Stimulated activated CD8-positive, alpha-beta memory T cell treated with anti-CD3 and anti-CD28 coated beads, Interleukin-15, amount 100 ng/mL, for 48 hours (primary cell): ENCODE measurements around the gene FRS2.
"Not testable (repeated sequence)": the region's sequence is repeated elsewhere in the genome, so short reads cannot be mapped to it uniquely, and the experiment has no call there.

ENCODE experiments used
- DNase-seq, 2 donors: peaks; one replicate each; pipeline ENCODE4 v3.0.0-alpha.2; 2020; ENCODE audit warnings: low read depth in 2 of 2

The FRS2 gene

GRCh38 chr12:69580074-69580473 lies 109.9 kb downstream of the FRS2 start:
- no peak for DNase-seq

DNA sequence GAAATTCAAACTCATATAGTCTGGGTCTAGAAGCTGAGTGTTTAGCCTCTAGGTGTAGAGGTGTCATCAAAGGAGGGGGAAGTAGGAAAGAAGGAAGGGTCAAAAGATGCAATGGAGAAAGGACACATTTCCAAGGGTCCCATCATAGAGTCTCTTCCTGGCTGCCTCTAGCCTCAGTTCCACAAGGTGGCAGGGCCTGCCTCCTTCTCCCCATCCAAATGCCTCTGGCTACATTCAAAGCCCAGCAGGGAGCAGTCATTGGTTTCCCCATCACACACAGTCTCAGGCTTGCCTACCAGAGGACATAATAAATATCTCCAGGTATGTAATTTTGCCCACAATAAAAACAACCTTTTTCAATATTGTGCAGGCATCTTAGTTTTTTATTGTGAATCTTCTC lies 113.0 kb downstream of the FRS2 start:
- no peak for DNase-seq

- DNase-seq, result peak; percentile 94
These were observed 115.2 kb downstream of the FRS2 start, which contains the start of gene CCT2 for GRCh38 chr12:69585189-69586062. TSS of gene CCT2 (plus strand) at chr12:69585459. CDS start at chr12:69585522, 63 bp downstream.

GRCh38 chr12:69588527-69588926 lies 118.3 kb downstream of the FRS2 start:
- DNase-seq, result no peak

GRCh38 chr12:69589082-69589481 lies 118.9 kb downstream of the FRS2 start:
- no peak for DNase-seq

DNA sequence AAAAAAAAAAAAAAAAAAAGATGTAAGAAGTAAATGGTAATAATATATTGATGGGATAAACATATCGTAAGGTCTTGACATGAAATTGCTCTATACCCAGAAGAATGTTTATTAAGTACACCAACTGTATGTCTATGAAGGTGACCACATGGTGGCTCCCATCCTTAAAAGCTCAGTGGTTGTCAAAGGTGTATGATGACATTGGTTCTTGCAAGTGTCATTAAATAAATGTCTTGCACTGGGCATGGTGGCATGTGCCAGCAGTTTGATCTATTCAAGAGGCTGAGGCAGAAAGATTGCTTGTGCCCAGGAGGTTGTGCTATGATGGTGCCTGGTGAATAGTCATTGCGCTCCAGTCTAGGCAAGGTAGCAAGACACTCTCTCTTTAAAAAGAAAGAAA lies 125.5 kb downstream of the FRS2 start:
- no peak for DNase-seq

GRCh38 chr12:69598174-69598753 lies 128.1 kb downstream of the FRS2 start:
- DNase-seq, result no peak

DNA sequence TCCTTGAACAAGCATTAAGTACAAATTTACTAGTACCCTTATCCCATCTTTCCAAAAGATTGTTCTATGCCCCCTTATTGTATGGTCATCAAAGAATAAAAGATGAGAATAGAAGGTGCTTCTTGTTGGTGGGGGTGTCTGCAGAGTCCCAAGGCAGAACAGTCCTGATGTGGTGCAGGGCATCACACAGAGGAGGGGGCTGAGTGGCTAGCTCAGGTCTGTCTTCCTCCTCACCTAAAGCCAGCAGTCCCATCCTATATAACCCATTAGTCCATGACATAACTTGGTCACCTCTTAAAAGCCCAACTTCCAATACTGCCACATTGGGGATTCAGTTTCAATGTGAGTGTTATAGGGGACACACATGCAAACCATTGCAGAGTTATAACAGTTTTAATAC lies 130.6 kb downstream of the FRS2 start:
- no peak for DNase-seq

DNA sequence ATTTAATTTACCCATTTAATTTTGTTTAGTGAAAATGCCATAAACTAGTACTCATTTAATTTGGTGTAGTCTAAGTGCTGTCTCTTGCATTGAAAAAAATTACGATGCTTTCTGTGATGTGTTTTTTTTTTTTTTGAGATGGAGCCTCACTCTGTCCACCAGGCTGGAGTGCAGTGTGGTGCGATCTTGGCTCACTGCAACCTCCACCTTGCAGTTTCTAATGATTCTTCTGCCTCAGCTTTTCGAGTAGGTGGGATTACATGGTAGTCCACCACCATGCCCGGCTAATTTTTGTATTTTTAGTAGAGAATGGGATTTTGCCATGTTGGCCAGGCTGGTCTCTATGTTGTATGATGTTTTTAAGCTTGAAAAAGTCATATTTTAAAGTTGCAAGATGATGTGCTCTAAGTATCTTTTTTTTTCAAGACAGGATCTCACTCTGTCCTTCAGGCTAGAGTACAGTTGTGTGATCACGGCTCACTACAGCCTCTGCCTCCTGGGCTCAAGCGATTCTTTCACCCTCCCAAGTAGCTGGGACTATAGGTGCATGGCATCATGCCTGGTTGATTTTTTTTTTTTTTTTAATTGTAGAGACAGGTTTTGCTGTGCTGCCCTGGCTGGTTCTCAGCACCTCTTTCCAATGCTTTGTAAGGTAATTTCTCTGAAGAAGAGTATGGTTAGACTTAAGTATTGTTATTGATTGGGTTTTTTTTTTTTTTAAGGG lies 131.9 kb downstream of the FRS2 start:
- no peak for DNase-seq

- no peak for DNase-seq
These were observed 132.8 kb downstream of the FRS2 start for GRCh38 chr12:69602954-69603353.

DNA sequence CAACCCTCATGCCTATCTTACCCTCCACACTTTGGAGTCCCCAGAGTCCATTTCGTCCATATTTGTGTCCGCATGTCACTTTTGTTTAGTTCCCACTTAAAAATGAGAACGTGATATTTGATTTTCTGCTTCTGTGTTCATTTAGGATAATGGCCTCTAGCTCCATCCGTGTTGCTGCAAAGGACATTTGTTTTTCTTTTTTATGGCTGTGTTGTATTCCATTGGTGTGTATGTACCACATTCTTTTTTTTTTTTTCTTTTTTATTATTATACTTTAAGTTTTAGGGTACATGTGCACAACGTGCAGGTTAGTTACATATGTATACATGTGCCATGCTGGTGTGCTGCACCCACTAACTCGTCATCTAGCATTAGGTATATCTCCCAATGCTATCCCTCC lies 133.4 kb downstream of the FRS2 start:
- not testable (repeated sequence) for DNase-seq

GRCh38 chr12:69604275-69604674 lies 134.1 kb downstream of the FRS2 start:
- DNase-seq, result not testable (repeated sequence)

DNA sequence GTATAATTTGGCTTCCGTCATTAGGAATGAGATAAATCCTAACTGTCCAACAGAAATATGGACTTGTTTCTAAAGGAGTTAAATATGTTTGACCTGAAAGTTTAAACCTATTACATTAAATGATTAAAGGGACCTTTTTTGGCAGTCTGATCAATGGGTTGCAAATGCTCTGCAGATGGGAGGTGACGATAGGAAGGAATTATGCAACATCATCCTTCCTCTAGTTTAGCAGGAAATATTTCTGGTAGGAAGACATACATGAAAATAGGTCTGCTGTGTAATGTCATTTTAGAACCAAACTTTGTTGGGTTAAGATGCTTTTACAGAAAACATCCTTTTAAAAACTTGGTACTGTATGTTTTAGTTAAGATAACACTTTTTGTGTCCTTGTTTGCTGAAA lies 137.9 kb downstream of the FRS2 start:
- DNase-seq, result no peak

DNA sequence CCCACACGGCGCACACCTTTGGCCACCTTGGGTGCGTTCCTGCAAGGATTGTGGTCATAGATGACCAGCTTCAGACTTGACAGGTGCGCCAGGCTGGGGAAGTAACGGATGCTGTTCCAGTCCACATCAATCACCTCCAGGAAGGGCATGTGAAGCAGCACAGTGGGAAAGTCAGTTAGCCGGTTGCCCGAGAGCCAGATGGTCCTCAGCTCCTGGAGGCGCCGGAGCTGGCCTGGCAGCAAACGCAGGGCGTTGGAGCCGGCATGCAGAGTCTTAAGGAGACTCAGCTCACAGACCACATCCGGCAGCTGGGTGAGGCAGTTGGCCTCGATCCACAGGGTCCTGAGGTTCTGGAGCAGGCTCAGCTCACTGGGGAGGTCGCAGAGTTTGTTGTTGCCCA lies 139.9 kb downstream of the FRS2 start:
- DNase-seq, result no peak

- no peak for DNase-seq
These were observed 140.5 kb downstream of the FRS2 start, which contains the start of gene LRRC10 for GRCh38 chr12:69610729-69611128. TSS of gene LRRC10 (minus strand) at chr12:69610907. CDS start at chr12:69610838, 69 bp downstream.

- no peak for DNase-seq
These were observed 143.2 kb downstream of the FRS2 start for GRCh38 chr12:69613351-69613750.

GRCh38 chr12:69616025-69616424 lies 145.8 kb downstream of the FRS2 start:
- DNase-seq, result no peak

DNA sequence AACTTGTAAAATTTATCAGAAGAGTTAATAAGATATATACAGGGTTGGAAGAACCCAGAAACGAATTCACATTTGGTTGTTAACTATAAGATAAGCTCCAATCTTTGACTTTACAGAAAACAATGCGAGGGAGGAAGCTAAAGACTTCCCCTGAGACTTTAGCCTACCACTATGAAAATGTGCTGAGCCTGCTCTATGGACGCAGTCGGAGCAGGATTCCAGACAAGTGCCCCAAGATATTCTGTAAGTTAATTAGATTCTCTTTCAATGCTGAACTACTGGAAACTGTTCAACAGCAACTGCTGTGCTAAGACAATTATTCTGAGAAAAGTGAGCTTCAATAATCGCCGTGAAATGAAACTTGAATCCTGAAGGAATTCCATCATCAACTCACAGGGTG lies 148.9 kb downstream of the FRS2 start:
- no peak for DNase-seq

DNA sequence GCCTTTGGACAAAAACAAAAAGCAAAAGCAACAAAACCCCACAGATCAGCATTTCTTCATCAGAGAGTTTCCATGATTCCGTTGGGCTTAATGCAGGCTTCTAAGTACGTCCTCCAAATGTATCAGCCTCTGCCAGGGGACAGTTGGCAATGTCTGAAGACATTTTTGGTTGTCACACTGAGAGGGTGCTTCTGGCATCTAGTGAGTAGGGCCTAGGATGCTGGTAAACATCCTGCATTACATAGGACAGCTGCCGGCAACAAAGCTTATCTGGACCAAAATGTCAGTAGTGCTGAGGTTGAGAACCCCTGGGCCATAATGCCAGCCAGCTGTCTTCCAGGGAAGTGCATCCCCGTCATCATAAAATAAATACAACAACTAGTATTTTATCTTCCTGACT lies 149.9 kb downstream of the FRS2 start:
- DNase-seq, result no peak

DNA sequence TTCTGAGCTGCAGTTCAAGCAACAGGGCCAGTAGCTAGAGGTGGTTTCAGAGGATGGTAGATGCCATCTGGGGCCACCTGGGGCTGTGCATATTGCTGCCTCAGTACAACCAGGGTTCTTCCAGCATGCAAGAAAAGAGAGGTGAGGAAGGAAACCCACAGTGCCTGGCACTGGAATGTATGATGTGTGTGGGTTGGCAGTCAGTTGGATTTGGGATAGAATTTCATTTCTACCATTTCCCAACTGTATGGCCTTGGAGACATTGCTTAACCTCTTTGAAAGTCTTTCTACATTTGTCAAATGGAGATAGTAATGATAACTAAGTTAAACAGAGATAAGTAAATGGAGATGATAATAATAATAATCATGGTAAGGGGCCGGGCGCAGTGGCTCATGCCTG lies 150.7 kb downstream of the FRS2 start:
- no peak for DNase-seq

- DNase-seq, result no peak
These were observed 151.4 kb downstream of the FRS2 start for GRCh38 chr12:69621551-69621950.

DNA sequence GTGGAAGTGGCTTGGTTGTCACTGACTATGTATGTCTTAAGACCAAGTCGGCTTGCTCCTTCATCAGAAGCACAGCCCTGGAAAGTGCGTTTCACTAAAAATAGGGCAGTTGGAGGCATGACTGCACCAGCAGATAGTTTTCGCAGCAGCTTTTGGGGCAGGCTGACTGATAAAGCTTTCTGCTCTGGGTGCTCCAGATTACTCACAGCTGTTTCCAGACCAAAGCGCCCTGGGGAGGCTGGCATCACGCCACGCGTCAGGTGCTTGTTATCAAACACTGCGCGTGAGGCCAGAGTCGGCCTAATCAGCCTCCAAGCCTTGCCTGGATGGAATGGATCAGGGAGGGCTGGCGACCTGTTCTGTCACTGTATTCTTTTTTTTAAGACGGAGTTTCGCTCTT lies 153.8 kb downstream of the FRS2 start:
- no peak for DNase-seq

DNA sequence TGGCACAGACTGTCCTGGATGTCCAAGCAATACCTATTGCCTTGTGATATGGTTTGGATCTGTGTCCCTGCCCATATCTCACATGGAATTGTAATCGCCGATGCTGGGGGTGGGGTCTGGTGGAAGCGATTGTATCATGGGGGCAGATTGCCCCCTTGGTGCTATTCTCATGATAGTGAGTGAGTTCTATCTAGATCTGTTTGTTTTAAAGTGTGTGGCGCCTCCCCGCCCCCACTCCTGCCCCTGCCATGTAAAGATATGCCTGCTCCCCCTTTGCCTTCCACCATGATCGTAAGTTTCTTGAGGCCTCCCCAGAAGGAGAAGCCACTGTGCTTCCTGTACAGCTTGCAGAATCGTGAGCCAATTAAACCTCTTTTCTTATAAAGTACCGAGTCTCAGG lies 157.3 kb downstream of the FRS2 start:
- no peak for DNase-seq
